CD4-positive, CD25-positive, alpha-beta regulatory T cell (primary cell): ENCODE data around the gene PLET1. TPM values are rescaled to one million over a fixed set of nuclear protein-coding genes. Genes with fewer than 3 reads are reported as not detected.

Experiments used
- ATAC-seq, 2 donors: fragments of 150-1000 bp; cut with Tn5 transposase; one replicate each; pipeline ENCODE4 v1.10.0; 2021; ENCODE audit warnings: low read depth in 2 of 2, moderate number of reproducible peaks in 2 of 2, moderate library complexity in 1 of 2
- DNase-seq, 3 donors: peaks; one replicate each; pipeline versions ENCODE4 v3.0.0 to v3.0.0-alpha.2; 2012 to 2022; ENCODE audit warnings: mixed read lengths in 1 of 3
- H3K27ac ChIP-seq: one replicate; pipeline ENCODE4 v1.7.0; 2013; ENCODE audit warnings: mild to moderate bottlenecking, low read length; ENCODE audit not compliant: insufficient read depth, poor library complexity, severe bottlenecking
- H3K27me3 ChIP-seq: one replicate; pipeline ENCODE4 v1.7.0; 2013; ENCODE audit warnings: low read length; ENCODE audit not compliant: control insufficient read depth, insufficient read depth
- H3K36me3 ChIP-seq: one replicate; pipeline ENCODE4 v1.7.0; 2013; ENCODE audit warnings: mild to moderate bottlenecking, low read length, moderate library complexity; ENCODE audit not compliant: control insufficient read depth, insufficient read depth
- H3K4me1 ChIP-seq: 2 replicates; pipeline ENCODE4 v1.7.0; 2013; ENCODE audit warnings: mild to moderate bottlenecking, low read length; ENCODE audit not compliant: insufficient read depth, control insufficient read depth, poor library complexity, severe bottlenecking
- H3K4me3 ChIP-seq: one replicate; pipeline ENCODE4 v1.7.0; 2013; ENCODE audit warnings: low read depth, mild to moderate bottlenecking, low read length, moderate library complexity
- H3K9me3 ChIP-seq, 2 experiments: 1 replicate in 1 of 2; 2 replicates in 1 of 2; pipeline ENCODE4 v1.7.0; 2013; ENCODE audit warnings: low read length in 2 of 2, mild to moderate bottlenecking in 1 of 2, moderate library complexity in 1 of 2; ENCODE audit not compliant: control insufficient read depth in 2 of 2
- H3K27ac Mint-ChIP-seq, 3 donors: one replicate each; pipeline ENCODE4 v1.8.0; 2020 to 2022; ENCODE audit warnings: mild to moderate bottlenecking in 3 of 3, mixed read lengths in 3 of 3, moderate library complexity in 2 of 3
- H3K27me3 Mint-ChIP-seq: one replicate; pipeline ENCODE4 v1.8.0; 2022; ENCODE audit warnings: mild to moderate bottlenecking, mixed read lengths
- H3K36me3 Mint-ChIP-seq: one replicate; pipeline ENCODE4 v1.8.0; 2020; ENCODE audit warnings: mixed read lengths
- H3K4me1 Mint-ChIP-seq, 4 donors: one replicate each; pipeline ENCODE4 v1.8.0; 2020 to 2022; ENCODE audit warnings: mixed read lengths in 4 of 4, mild to moderate bottlenecking in 1 of 4
- H3K4me3 Mint-ChIP-seq, 4 donors: one replicate each; pipeline ENCODE4 v1.8.0; 2020 to 2022; ENCODE audit warnings: mild to moderate bottlenecking in 4 of 4, mixed read lengths in 4 of 4, moderate library complexity in 3 of 4
- H3K9me3 Mint-ChIP-seq, 7 donors: one replicate each; pipeline ENCODE4 v1.8.0; 2020 to 2022; ENCODE audit warnings: mixed read lengths in 7 of 7, mild to moderate bottlenecking in 3 of 7, moderate library complexity in 2 of 7
- polyA plus RNA-seq, 4 donors: library from polyadenylated mRNA; unstranded; fragments of 300-500 nt; fragmentation: Illumina TruSeq; gene quantifications; one replicate each; pipeline ENCODE4 v1.2.3, GENCODE V29; 2021
- total RNA-seq: library from RNA; stranded (reverse); gene quantifications from one replicate; pipeline ENCODE4 v1.2.3, GENCODE V29; 2022

The PLET1 gene
- total and polyA plus RNA-seq, 5 donors from 2014 or later = not detected

- peak overlapping the region; percentile 48 to 70 (median 60) for H3K27ac Mint-ChIP-seq
- Histone ChIP-seq H3K4me1 (peaks cover 16% of the 10 kb centered on the region), H3K27me3 (no peaks in the 10 kb centered on the region), H3K9me3 (no peaks in the 10 kb centered on the region), H3K4me3 (peak overlapping the region; percentile 92), H3K27ac (peak overlapping the region; percentile 15), H3K36me3 (no peaks in the 10 kb centered on the region)
- no peaks in the 10 kb centered on the region for H3K9me3 Mint-ChIP-seq
- peaks cover 6 to 20% (median 15%) of the 10 kb centered on the region in 4 donors for H3K4me1 Mint-ChIP-seq
- H3K27me3 Mint-ChIP-seq = no peaks in the 10 kb centered on the region
- peak overlapping the region; percentile 85 to 94 (median 92) for H3K4me3 Mint-ChIP-seq
- peaks cover under 1% of the 10 kb centered on the region for H3K36me3 Mint-ChIP-seq
- ATAC-seq (peak; percentile 84 to 89), DNase-seq (peak; percentile 61 to 87 (median 79))
These were observed 19.8 kb upstream of the PLET1 start for GRCh38 chr11:112280268-112281126.

GRCh38 chr11:112279901-112280267, 19.2 kb upstream of the PLET1 start:
- Histone ChIP-seq H3K36me3 (no peaks in the 10 kb centered on the region), H3K4me1 (peaks cover 16% of the 10 kb centered on the region), H3K4me3 (peak overlapping the region; percentile 92), H3K9me3 (no peaks in the 10 kb centered on the region), H3K27ac (no peak overlapping the region), H3K27me3 (no peaks in the 10 kb centered on the region)
- Mint-ChIP-seq H3K27me3 (no peaks in the 10 kb centered on the region), H3K9me3 (no peaks in the 10 kb centered on the region), H3K4me1 (peaks cover 6 to 20% (median 15%) of the 10 kb centered on the region in 4 donors), H3K36me3 (no peaks in the 10 kb centered on the region), H3K27ac (peak overlapping the region in 1 of 3 donors; percentile 60), H3K4me3 (peak overlapping the region; percentile 66 to 94 (median 86))
- ATAC-seq (peak; percentile 71 to 72), DNase-seq (peak; percentile 61 to 75 (median 71))

GRCh38 chr11:112278803-112279202, 18.1 kb upstream of the PLET1 start:
- no peaks in the 10 kb centered on the region for H3K36me3 Mint-ChIP-seq
- H3K4me1 Mint-ChIP-seq = peaks cover 6 to 20% (median 15%) of the 10 kb centered on the region in 4 donors
- no peaks in the 10 kb centered on the region for H3K27me3 ChIP-seq
- H3K27ac Mint-ChIP-seq = no peak overlapping the region
- no peaks in the 10 kb centered on the region for H3K27me3 Mint-ChIP-seq
- peaks cover 16% of the 10 kb centered on the region for H3K4me1 ChIP-seq
- DNase-seq = no peak
- ATAC-seq = no peak
- H3K4me3 ChIP-seq = no peak overlapping the region
- no peaks in the 10 kb centered on the region for H3K9me3 Mint-ChIP-seq
- H3K9me3 ChIP-seq = no peaks in the 10 kb centered on the region
- no peak overlapping the region for H3K27ac ChIP-seq
- H3K36me3 ChIP-seq = no peaks in the 10 kb centered on the region
- H3K4me3 Mint-ChIP-seq = no peak overlapping the region

GRCh38 chr11:112277941-112278340, 17.3 kb upstream of the PLET1 start:
- no peaks in the 10 kb centered on the region for H3K9me3 ChIP-seq
- H3K4me1 ChIP-seq = peaks cover 16% of the 10 kb centered on the region
- H3K27me3 ChIP-seq = no peaks in the 10 kb centered on the region
- Mint-ChIP-seq H3K9me3 (no peaks in the 10 kb centered on the region), H3K4me1 (peaks cover 6 to 20% (median 15%) of the 10 kb centered on the region in 4 donors), H3K4me3 (no peak overlapping the region), H3K27ac (no peak overlapping the region), H3K36me3 (no peaks in the 10 kb centered on the region), H3K27me3 (no peaks in the 10 kb centered on the region)
- H3K4me3 ChIP-seq = no peak overlapping the region
- DNase-seq (no peak), ATAC-seq (no peak)
- no peaks in the 10 kb centered on the region for H3K36me3 ChIP-seq
- no peak overlapping the region for H3K27ac ChIP-seq

GRCh38 chr11:112277029-112277428, 16.4 kb upstream of the PLET1 start:
- Histone ChIP-seq H3K4me1 (peaks cover 16% of the 10 kb centered on the region), H3K27ac (no peak overlapping the region), H3K4me3 (no peak overlapping the region), H3K27me3 (no peaks in the 10 kb centered on the region), H3K36me3 (no peaks in the 10 kb centered on the region), H3K9me3 (no peaks in the 10 kb centered on the region)
- Mint-ChIP-seq H3K27me3 (no peaks in the 10 kb centered on the region), H3K9me3 (no peaks in the 10 kb centered on the region), H3K4me3 (no peak overlapping the region), H3K4me1 (peaks cover 6 to 15% (median 14%) of the 10 kb centered on the region in 4 donors), H3K27ac (no peak overlapping the region), H3K36me3 (no peaks in the 10 kb centered on the region)
- no peak for DNase-seq
- ATAC-seq = no peak

GRCh38 chr11:112274007-112274783, 13.5 kb upstream of the PLET1 start:
- Mint-ChIP-seq H3K36me3 (peaks cover 7% of the 10 kb centered on the region), H3K9me3 (no peaks in the 10 kb centered on the region), H3K4me1 (peaks cover 0 to 4% (median 0%) of the 10 kb centered on the region in 4 donors), H3K27me3 (no peaks in the 10 kb centered on the region), H3K4me3 (no peak overlapping the region), H3K27ac (peak overlapping the region in 1 of 3 donors; percentile 65)
- H3K36me3 ChIP-seq = no peaks in the 10 kb centered on the region
- H3K4me1 ChIP-seq = no peaks in the 10 kb centered on the region
- no peak for DNase-seq
- no peaks in the 10 kb centered on the region for H3K27me3 ChIP-seq
- ATAC-seq = no peak
- no peak overlapping the region for H3K27ac ChIP-seq
- H3K4me3 ChIP-seq = no peak overlapping the region
- H3K9me3 ChIP-seq = no peaks in the 10 kb centered on the region

- no peaks in the 10 kb centered on the region for H3K9me3 Mint-ChIP-seq
- H3K27ac Mint-ChIP-seq = no peak overlapping the region
- Histone ChIP-seq H3K27me3 (no peaks in the 10 kb centered on the region), H3K27ac (no peak overlapping the region), H3K9me3 (no peaks in the 10 kb centered on the region), H3K4me1 (no peaks in the 10 kb centered on the region), H3K4me3 (no peak overlapping the region), H3K36me3 (no peaks in the 10 kb centered on the region)
- H3K4me1 Mint-ChIP-seq = peaks cover 0 to 4% (median 0%) of the 10 kb centered on the region in 4 donors
- ATAC-seq (no peak), DNase-seq (no peak)
- no peaks in the 10 kb centered on the region for H3K27me3 Mint-ChIP-seq
- no peak overlapping the region for H3K4me3 Mint-ChIP-seq
- H3K36me3 Mint-ChIP-seq = peaks cover 7% of the 10 kb centered on the region
These were observed 12.4 kb upstream of the PLET1 start for GRCh38 chr11:112273066-112273465.
